SK-N-SH (cell line): ENCODE data around the gene ING5. TPM values are rescaled to one million over a fixed set of nuclear protein-coding genes. Genes with fewer than 3 reads are reported as not detected.

Experiments used
- CTCF ChIA-PET: fragments of 300-600, 350-600 bp; formaldehyde crosslinking; extraction: SDS; loops from one replicate; lab custom pipeline; 2021; lab: Yijun Ruan, JAX
- POLR2A ChIA-PET: fragments of 350-600 bp; sonication (Branson Sonifier 250); formaldehyde crosslinking; extraction: SDS; loops from one replicate; lab custom pipeline; 2020; ENCODE audit warnings: antibody characterized with exemption, inconsistent platforms; lab: Yijun Ruan, JAX
- DNase-seq: peaks from one replicate; pipeline ENCODE4 v3.0.0; 2012
- H2AFZ ChIP-seq: fragments of 200-600 bp; sonication (generic); 2 replicates; pipeline ENCODE4 v1.8.1; 2016; ENCODE audit warnings: antibody characterized with exemption, mild to moderate bottlenecking, low read depth
- H3F3A ChIP-seq: fragments of 200-600 bp; sonication (generic); replicated peaks from 2 replicates; pipeline ENCODE3; 2016; ENCODE audit warnings: antibody characterized with exemption, mild to moderate bottlenecking; ENCODE audit not compliant: insufficient read depth
- H3K27ac ChIP-seq, 2 experiments: fragments of 200-500 bp in 1 of 2; fragments of 200-600 bp in 1 of 2; sonication (Bioruptor generic) in 1 of 2; sonication (generic), shearing (Covaris generic) in 1 of 2; 2 replicates each; pipeline versions ENCODE4 v1.5.1 to v1.6.1; 2014 to 2016; ENCODE audit warnings: low read depth in 2 of 2, inconsistent platforms in 1 of 2, low read length in 1 of 2, mild to moderate bottlenecking in 1 of 2, mixed read lengths in 1 of 2
- H3K27me3 ChIP-seq: fragments of 200-600 bp; sonication (generic), shearing (Covaris generic); 2 replicates; pipeline ENCODE4 v1.6.1; 2016; ENCODE audit warnings: mixed run types; ENCODE audit not compliant: insufficient read depth
- H3K36me3 ChIP-seq, 2 experiments: fragments of 200-500 bp in 1 of 2; fragments of 200-600 bp in 1 of 2; sonication (Bioruptor generic) in 1 of 2; sonication (generic) in 1 of 2; replicated peaks in 1 of 2; 2 replicates each; pipeline versions ENCODE3 to v1.5.1; 2014 to 2016; ENCODE audit warnings: low read length in 1 of 2, mild to moderate bottlenecking in 1 of 2; ENCODE audit not compliant: insufficient read depth in 2 of 2, control insufficient read depth in 1 of 2
- H3K4me1 ChIP-seq, 2 experiments: fragments of 200-500 bp in 1 of 2; fragments of 200-600 bp in 1 of 2; sonication (Bioruptor generic) in 1 of 2; sonication (generic), shearing (Covaris generic) in 1 of 2; 2 replicates each; pipeline versions ENCODE4 v1.5.1 to v1.6.1; 2014 to 2016; ENCODE audit warnings: low read depth in 1 of 2, low read length in 1 of 2, mixed run types in 1 of 2; ENCODE audit not compliant: insufficient read depth in 2 of 2, control insufficient read depth in 1 of 2
- H3K4me2 ChIP-seq: fragments of 200-600 bp; sonication (generic), shearing (Covaris generic); 2 replicates; pipeline ENCODE4 v1.6.1; 2017; ENCODE audit warnings: mixed run types
- H3K4me3 ChIP-seq, 2 experiments: fragments of 200-500 bp in 1 of 2; fragments of 200-600 bp in 1 of 2; sonication (Bioruptor generic) in 1 of 2; sonication (generic), shearing (Covaris generic) in 1 of 2; 2 replicates each; pipeline versions ENCODE4 v1.5.1 to v1.8.1; 2014 to 2016; ENCODE audit warnings: low read depth in 2 of 2, inconsistent platforms in 1 of 2, low read length in 1 of 2, mild to moderate bottlenecking in 1 of 2, mixed read lengths in 1 of 2, moderate library complexity in 1 of 2
- H3K79me2 ChIP-seq: fragments of 200-600 bp; sonication (generic); 2 replicates; pipeline ENCODE4 v1.8.1; 2017; ENCODE audit warnings: mild to moderate bottlenecking; ENCODE audit not compliant: insufficient read depth
- H3K9ac ChIP-seq: fragments of 200-600 bp; sonication (generic); 2 replicates; pipeline ENCODE4 v1.6.1; 2017; ENCODE audit warnings: mixed run types
- H3K9me2 ChIP-seq: fragments of 200-600 bp; sonication (generic); 2 replicates; pipeline ENCODE4 v1.6.1; 2017; ENCODE audit warnings: mixed run types
- H3K9me3 ChIP-seq: fragments of 200-600 bp; sonication (generic); 2 replicates; pipeline ENCODE4 v1.6.1; 2017; ENCODE audit warnings: mixed run types, mild to moderate bottlenecking, moderate library complexity
- H4K20me1 ChIP-seq: fragments of 200-600 bp; sonication (generic); 2 replicates; pipeline ENCODE4 v1.6.1; 2017; ENCODE audit warnings: mild to moderate bottlenecking, mixed run types; ENCODE audit not compliant: insufficient read depth
- EP300 ChIP-seq, 2 experiments: IDR thresholded peaks; 2 replicates each; pipeline versions ENCODE4 v1.4.0 to v1.6.1; 2012; ENCODE audit warnings: borderline replicate concordance in 1 of 2, low read depth in 1 of 2, low read length in 1 of 2
- FOXJ3 ChIP-seq: sonication (generic); formaldehyde crosslinking; IDR thresholded peaks from 2 replicates; pipeline ENCODE4 v1.5.1; 2020; ENCODE audit warnings: mild to moderate bottlenecking, missing genetic modification reagents
- GABPA ChIP-seq: IDR thresholded peaks from 2 replicates; pipeline ENCODE4 v1.4.0; 2012; ENCODE audit warnings: low read depth, mild to moderate bottlenecking
- JUND ChIP-seq: IDR thresholded peaks from 2 replicates; pipeline ENCODE4 v1.4.0; 2012
- POLR2AphosphoS5 ChIP-seq: IDR thresholded peaks from 2 replicates; pipeline ENCODE4 v1.6.1; 2012; ENCODE audit warnings: low read depth, low read length
- RAD21 ChIP-seq: IDR thresholded peaks from 2 replicates; pipeline ENCODE4 v1.6.1; 2012; ENCODE audit warnings: mild to moderate bottlenecking, low read length
- RCOR1 ChIP-seq: fragments of 150-350 bp; IDR thresholded peaks from 2 replicates; pipeline ENCODE4 v1.6.1; 2017; ENCODE audit warnings: antibody characterized with exemption, low read length
- RXRA ChIP-seq: IDR thresholded peaks from 2 replicates; pipeline ENCODE4 v1.4.0; 2012; ENCODE audit warnings: low read depth, mild to moderate bottlenecking, borderline replicate concordance
- SIN3A ChIP-seq: IDR thresholded peaks from 2 replicates; pipeline ENCODE4 v1.6.1; 2012; ENCODE audit warnings: low read depth, mild to moderate bottlenecking, low read length, moderate library complexity, borderline replicate concordance
- TAF1 ChIP-seq: IDR thresholded peaks from 2 replicates; pipeline ENCODE4 v1.6.1; 2012; ENCODE audit warnings: low read depth, mild to moderate bottlenecking, low read length, moderate library complexity, borderline replicate concordance
- TEAD4 ChIP-seq: IDR thresholded peaks from 2 replicates; pipeline ENCODE4 v1.4.0; 2012; ENCODE audit warnings: mild to moderate bottlenecking, borderline replicate concordance; ENCODE audit not compliant: insufficient read depth
- USF1 ChIP-seq: IDR thresholded peaks from 2 replicates; pipeline ENCODE4 v1.4.0; 2012; ENCODE audit warnings: low read depth, borderline replicate concordance
- WGBS: methylation state at CpG from one replicate; pipeline ENCODE4 v1.1.6; 2017; ENCODE audit warnings: low lambda C conversion rate; 5-methylcytosine and 5-hydroxymethylcytosine counted together
- polyA plus RNA-seq, 3 experiments: library from polyadenylated mRNA; depleted of rRNA; stranded (reverse); fragments of >200 nt; gene quantifications; 2 replicates each; pipeline ENCODE4 v1.2.3, GENCODE V29; 2012
- TF ChIP-seq, protein P1 (sequence below): IDR thresholded peaks from 2 replicates; pipeline ENCODE4 v1.6.1; 2012; ENCODE audit warnings: mild to moderate bottlenecking, low read depth, low read length, moderate library complexity
- TF ChIP-seq, protein P2 (sequence below): fragments of 150-350 bp; IDR thresholded peaks from 2 replicates; pipeline ENCODE4 v1.6.1; 2016; ENCODE audit warnings: mild to moderate bottlenecking, low read depth, low read length
- TF ChIP-seq, protein P3 (sequence below): fragments of 150-350 bp; IDR thresholded peaks from 2 replicates; pipeline ENCODE4 v1.6.1; 2017; ENCODE audit warnings: antibody characterized with exemption, low read length, low read depth, borderline replicate concordance
- TF ChIP-seq, protein P4 (sequence below): IDR thresholded peaks from 2 replicates; pipeline ENCODE4; 2012

The ING5 gene
- polyA plus RNA-seq, 1 of the 3 experiments (the other 2 are of a cell fraction): 56.3 TPM

DNA sequence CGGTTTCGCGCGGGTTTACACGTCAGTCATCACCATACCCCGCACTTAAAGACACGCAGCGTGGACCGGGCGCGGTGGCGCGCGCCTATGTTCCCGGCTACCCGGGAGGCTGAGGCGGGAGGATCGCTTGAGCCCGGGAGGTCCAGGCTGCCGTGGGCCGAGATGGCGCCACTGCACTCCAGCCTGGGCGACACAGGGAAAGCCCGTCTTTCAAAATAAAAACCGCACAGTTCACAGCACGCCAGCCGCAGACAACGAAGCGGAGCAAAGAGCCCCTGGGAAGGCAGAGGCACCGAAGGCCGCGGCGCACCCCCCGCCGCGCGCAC, 15.6 kb upstream of the ING5 start:
- POLR2A ChIA-PET: interaction anchor here (1.0 to 1.3 kb wide), 3 partner anchors 9 to 197 kb away, joined by 4 to 8 read pairs (median 6); partner anchors contain the start of gene ING5
- no peaks in the 10 kb centered on the region for H3K27me3 ChIP-seq
- no peaks in the 10 kb centered on the region for H3K9me3 ChIP-seq
- peaks cover 10 to 12% of the 10 kb centered on the region in 2 experiments for H3K4me1 ChIP-seq
- no peak for DNase-seq
- H3K27ac ChIP-seq: peak overlapping the region; percentile 58 to 71; a peak in 3 of 4 replicates
- H3K4me2 ChIP-seq: peak overlapping the region; percentile 88
- H3K36me3 ChIP-seq: peaks cover 15 to 46% of the 10 kb centered on the region in 2 experiments
- no peaks in the 10 kb centered on the region for H3K9me2 ChIP-seq
- WGBS: under 1% methylated on average over 33 of the region's 37 CpGs
- peaks cover 79% of the 10 kb centered on the region for H3K79me2 ChIP-seq
- peak overlapping the region; percentile 96 for H3K9ac ChIP-seq
- TF ChIP-seq, protein P1, sequence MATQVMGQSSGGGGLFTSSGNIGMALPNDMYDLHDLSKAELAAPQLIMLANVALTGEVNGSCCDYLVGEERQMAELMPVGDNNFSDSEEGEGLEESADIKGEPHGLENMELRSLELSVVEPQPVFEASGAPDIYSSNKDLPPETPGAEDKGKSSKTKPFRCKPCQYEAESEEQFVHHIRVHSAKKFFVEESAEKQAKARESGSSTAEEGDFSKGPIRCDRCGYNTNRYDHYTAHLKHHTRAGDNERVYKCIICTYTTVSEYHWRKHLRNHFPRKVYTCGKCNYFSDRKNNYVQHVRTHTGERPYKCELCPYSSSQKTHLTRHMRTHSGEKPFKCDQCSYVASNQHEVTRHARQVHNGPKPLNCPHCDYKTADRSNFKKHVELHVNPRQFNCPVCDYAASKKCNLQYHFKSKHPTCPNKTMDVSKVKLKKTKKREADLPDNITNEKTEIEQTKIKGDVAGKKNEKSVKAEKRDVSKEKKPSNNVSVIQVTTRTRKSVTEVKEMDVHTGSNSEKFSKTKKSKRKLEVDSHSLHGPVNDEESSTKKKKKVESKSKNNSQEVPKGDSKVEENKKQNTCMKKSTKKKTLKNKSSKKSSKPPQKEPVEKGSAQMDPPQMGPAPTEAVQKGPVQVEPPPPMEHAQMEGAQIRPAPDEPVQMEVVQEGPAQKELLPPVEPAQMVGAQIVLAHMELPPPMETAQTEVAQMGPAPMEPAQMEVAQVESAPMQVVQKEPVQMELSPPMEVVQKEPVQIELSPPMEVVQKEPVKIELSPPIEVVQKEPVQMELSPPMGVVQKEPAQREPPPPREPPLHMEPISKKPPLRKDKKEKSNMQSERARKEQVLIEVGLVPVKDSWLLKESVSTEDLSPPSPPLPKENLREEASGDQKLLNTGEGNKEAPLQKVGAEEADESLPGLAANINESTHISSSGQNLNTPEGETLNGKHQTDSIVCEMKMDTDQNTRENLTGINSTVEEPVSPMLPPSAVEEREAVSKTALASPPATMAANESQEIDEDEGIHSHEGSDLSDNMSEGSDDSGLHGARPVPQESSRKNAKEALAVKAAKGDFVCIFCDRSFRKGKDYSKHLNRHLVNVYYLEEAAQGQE: no peak
- TF ChIP-seq FOXJ3 (CRISPR knock-in tag) (no peak), RAD21 (no peak), POLR2AphosphoS5 (no peak), JUND (no peak), EP300 (IDR thresholded peaks at IDR 0.05; ENCODE audit: borderline replicate concordance in 1 of 2, low read depth in 1 of 2, low read length in 1 of 2) (no peak), RCOR1 (no peak), TAF1 (no peak), RXRA (no peak), TEAD4 (no peak), SIN3A (no peak), GABPA (no peak), USF1 (no peak)
- TF ChIP-seq, protein P2, sequence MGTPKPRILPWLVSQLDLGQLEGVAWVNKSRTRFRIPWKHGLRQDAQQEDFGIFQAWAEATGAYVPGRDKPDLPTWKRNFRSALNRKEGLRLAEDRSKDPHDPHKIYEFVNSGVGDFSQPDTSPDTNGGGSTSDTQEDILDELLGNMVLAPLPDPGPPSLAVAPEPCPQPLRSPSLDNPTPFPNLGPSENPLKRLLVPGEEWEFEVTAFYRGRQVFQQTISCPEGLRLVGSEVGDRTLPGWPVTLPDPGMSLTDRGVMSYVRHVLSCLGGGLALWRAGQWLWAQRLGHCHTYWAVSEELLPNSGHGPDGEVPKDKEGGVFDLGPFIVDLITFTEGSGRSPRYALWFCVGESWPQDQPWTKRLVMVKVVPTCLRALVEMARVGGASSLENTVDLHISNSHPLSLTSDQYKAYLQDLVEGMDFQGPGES: no peak
- TF ChIP-seq, protein P3, sequence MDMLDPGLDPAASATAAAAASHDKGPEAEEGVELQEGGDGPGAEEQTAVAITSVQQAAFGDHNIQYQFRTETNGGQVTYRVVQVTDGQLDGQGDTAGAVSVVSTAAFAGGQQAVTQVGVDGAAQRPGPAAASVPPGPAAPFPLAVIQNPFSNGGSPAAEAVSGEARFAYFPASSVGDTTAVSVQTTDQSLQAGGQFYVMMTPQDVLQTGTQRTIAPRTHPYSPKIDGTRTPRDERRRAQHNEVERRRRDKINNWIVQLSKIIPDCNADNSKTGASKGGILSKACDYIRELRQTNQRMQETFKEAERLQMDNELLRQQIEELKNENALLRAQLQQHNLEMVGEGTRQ: no peak
- TF ChIP-seq, protein P4, sequence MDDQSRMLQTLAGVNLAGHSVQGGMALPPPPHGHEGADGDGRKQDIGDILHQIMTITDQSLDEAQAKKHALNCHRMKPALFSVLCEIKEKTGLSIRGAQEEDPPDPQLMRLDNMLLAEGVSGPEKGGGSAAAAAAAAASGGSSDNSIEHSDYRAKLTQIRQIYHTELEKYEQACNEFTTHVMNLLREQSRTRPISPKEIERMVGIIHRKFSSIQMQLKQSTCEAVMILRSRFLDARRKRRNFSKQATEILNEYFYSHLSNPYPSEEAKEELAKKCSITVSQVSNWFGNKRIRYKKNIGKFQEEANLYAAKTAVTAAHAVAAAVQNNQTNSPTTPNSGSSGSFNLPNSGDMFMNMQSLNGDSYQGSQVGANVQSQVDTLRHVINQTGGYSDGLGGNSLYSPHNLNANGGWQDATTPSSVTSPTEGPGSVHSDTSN: no peak
- peak overlapping the region; percentile 83 to 92 for H3K4me3 ChIP-seq
- peaks cover 15% of the 10 kb centered on the region for H3F3A ChIP-seq
- H4K20me1 ChIP-seq: peaks cover under 1% of the 10 kb centered on the region; the same call in 1 of the 2 replicates
- CTCF ChIA-PET: interaction anchor here (0.7 to 1.9 kb wide), 5 partner anchors 13 to 191 kb away, joined by 3 to 9 read pairs (median 3); partner anchors contain the start of gene ING5
- peak overlapping the region; percentile 83; the same call in 1 of the 2 replicates for H2AFZ ChIP-seq
